ENCODE data around the gene FOXF2. TPM values are rescaled to one million over a fixed set of nuclear protein-coding genes. Genes with fewer than 3 reads are reported as not detected.
A peak's percentile ranks its signal among the peaks of the same experiment; 100 is the strongest.

The FOXF2 gene
- total and polyA plus RNA-seq, 7 experiments from 2014 or later, result not detected

- Mint-ChIP-seq H3K27me3 (peaks cover 61 to 82% (median 62%) of the 10 kb centered on the region in 5 donors), H3K9me3 (no peaks in the 10 kb centered on the region), H3K27ac (no peak overlapping the region), H3K4me3 (peak overlapping the region in 2 of 10 donors; percentile 28 to 69), H3K4me1 (peaks cover 29 to 55% (median 38%) of the 10 kb centered on the region in 7 donors), H3K36me3 (peaks cover 0 to 3% (median 0%) of the 10 kb centered on the region in 5 donors)
- no peak for DNase-seq
- no peak overlapping the region for H3K4me3 ChIP-seq (ENCODE audit: low read length)
- peaks cover 2 to 26% of the 10 kb centered on the region in 2 donors for H3K27me3 ChIP-seq (ENCODE audit: control insufficient read depth in 2 of 2, insufficient read depth in 2 of 2, low read length in 2 of 2)
- H3K9me3 ChIP-seq (ENCODE audit: control insufficient read depth in 2 of 3, low read length in 3 of 3), result no peaks in the 10 kb centered on the region
- ChIA-PET CTCF (no interaction called here), POLR2A (no interaction called here)
- H3K4me1 ChIP-seq (ENCODE audit: control insufficient read depth in 2 of 2, insufficient read depth in 2 of 2, low read length in 2 of 2), result peaks cover 0 to 9% of the 10 kb centered on the region in 2 donors
- no peaks in the 10 kb centered on the region for H3K36me3 ChIP-seq (ENCODE audit: control insufficient read depth in 2 of 3, insufficient read depth in 3 of 3, low read length in 3 of 3)
- no peak for ATAC-seq
- H3K27ac ChIP-seq (ENCODE audit: low read depth, low read length), result no peak overlapping the region
- intact Hi-C loops (cut with micrococcal nuclease), result loop anchor here (5.0 kb wide), 5 partner anchors 587 to 1197 kb away; partner anchors contain the start of gene IRF4 (in 1 of the 2)
These were observed 4.7 kb upstream of the FOXF2 start for GRCh38 chr6:1384549-1385128.

GRCh38 chr6:1385129-1386037, 4.0 kb upstream of the FOXF2 start:
- Histone ChIP-seq H3K4me3 (ENCODE audit: low read length) (no peak overlapping the region), H3K9me3 (ENCODE audit: control insufficient read depth in 2 of 3, low read length in 3 of 3) (no peaks in the 10 kb centered on the region), H3K36me3 (ENCODE audit: control insufficient read depth in 2 of 3, insufficient read depth in 3 of 3, low read length in 3 of 3) (no peaks in the 10 kb centered on the region), H3K27ac (ENCODE audit: low read depth, low read length) (no peak overlapping the region), H3K4me1 (ENCODE audit: control insufficient read depth in 2 of 2, insufficient read depth in 2 of 2, low read length in 2 of 2) (peaks cover 0 to 5% of the 10 kb centered on the region in 2 donors), H3K27me3 (ENCODE audit: control insufficient read depth in 2 of 2, insufficient read depth in 2 of 2, low read length in 2 of 2) (peaks cover 0 to 26% of the 10 kb centered on the region in 2 donors)
- Mint-ChIP-seq H3K4me1 (peaks cover 22 to 52% (median 35%) of the 10 kb centered on the region in 7 donors), H3K4me3 (peak overlapping the region in 8 of 10 donors; percentile 3 to 69 (median 40)), H3K27me3 (peaks cover 54 to 77% (median 58%) of the 10 kb centered on the region in 5 donors), H3K27ac (peak overlapping the region in 1 of 9 donors; percentile 63), H3K9me3 (no peaks in the 10 kb centered on the region), H3K36me3 (peaks cover 0 to 3% (median 0%) of the 10 kb centered on the region in 5 donors)
- CTCF ChIA-PET, result interaction anchor here (1.1 to 1.6 kb wide), 2 partner anchors 12 to 587 kb away, joined by 3 to 4 read pairs; no protein-coding TSS in a partner anchor
- DNase-seq, result no peak
- POLR2A ChIA-PET, result no interaction called here
- intact Hi-C loops (cut with micrococcal nuclease), result no loop called here
- ATAC-seq, result no peak

GRCh38 chr6:1386038-1386709, 3.2 kb upstream of the FOXF2 start:
- peaks cover 0 to 26% of the 10 kb centered on the region in 2 donors for H3K27me3 ChIP-seq (ENCODE audit: control insufficient read depth in 2 of 2, insufficient read depth in 2 of 2, low read length in 2 of 2)
- no peak overlapping the region for H3K27ac ChIP-seq (ENCODE audit: low read depth, low read length)
- no peaks in the 10 kb centered on the region for H3K4me1 ChIP-seq (ENCODE audit: control insufficient read depth in 2 of 2, insufficient read depth in 2 of 2, low read length in 2 of 2)
- no peak for DNase-seq
- H3K36me3 ChIP-seq (ENCODE audit: control insufficient read depth in 2 of 3, insufficient read depth in 3 of 3, low read length in 3 of 3), result no peaks in the 10 kb centered on the region
- peaks cover 49 to 74% (median 55%) of the 10 kb centered on the region in 5 donors for H3K27me3 Mint-ChIP-seq
- H3K9me3 ChIP-seq (ENCODE audit: control insufficient read depth in 2 of 3, low read length in 3 of 3), result no peaks in the 10 kb centered on the region
- H3K4me3 Mint-ChIP-seq, result peak overlapping the region in 1 of 10 donors; percentile 28
- no peak overlapping the region for H3K27ac Mint-ChIP-seq
- CTCF ChIA-PET, result interaction anchor here (1.1 to 1.6 kb wide), 2 partner anchors 11 to 588 kb away, joined by 3 to 4 read pairs; no protein-coding TSS in a partner anchor
- intact Hi-C loops (cut with micrococcal nuclease), result no loop called here
- H3K36me3 Mint-ChIP-seq, result no peaks in the 10 kb centered on the region
- H3K4me1 Mint-ChIP-seq, result peaks cover 15 to 44% (median 27%) of the 10 kb centered on the region in 7 donors
- no peaks in the 10 kb centered on the region for H3K9me3 Mint-ChIP-seq
- POLR2A ChIA-PET, result no interaction called here
- ATAC-seq, result no peak
- H3K4me3 ChIP-seq (ENCODE audit: low read length), result no peak overlapping the region

- no peaks in the 10 kb centered on the region for H3K9me3 ChIP-seq (ENCODE audit: control insufficient read depth in 2 of 3, low read length in 3 of 3)
- Mint-ChIP-seq H3K27me3 (peaks cover 61 to 81% (median 67%) of the 10 kb centered on the region in 5 donors), H3K27ac (no peak overlapping the region), H3K9me3 (no peaks in the 10 kb centered on the region), H3K4me1 (peaks cover 14 to 51% (median 31%) of the 10 kb centered on the region in 7 donors), H3K36me3 (no peaks in the 10 kb centered on the region), H3K4me3 (peak overlapping the region in 3 of 10 donors; percentile 6 to 75 (median 73))
- POLR2A ChIA-PET, result no interaction called here
- no peak overlapping the region for H3K4me3 ChIP-seq (ENCODE audit: low read length)
- no peak overlapping the region for H3K27ac ChIP-seq (ENCODE audit: low read depth, low read length)
- ATAC-seq, result no peak
- intact Hi-C loops (cut with micrococcal nuclease), result no loop called here
- CTCF ChIA-PET, result no interaction called here
- H3K27me3 ChIP-seq (ENCODE audit: control insufficient read depth in 2 of 2, insufficient read depth in 2 of 2, low read length in 2 of 2), result peaks cover 0 to 22% of the 10 kb centered on the region in 2 donors
- H3K36me3 ChIP-seq (ENCODE audit: control insufficient read depth in 2 of 3, insufficient read depth in 3 of 3, low read length in 3 of 3), result no peaks in the 10 kb centered on the region
- no peak for DNase-seq
- H3K4me1 ChIP-seq (ENCODE audit: control insufficient read depth in 2 of 2, insufficient read depth in 2 of 2, low read length in 2 of 2), result no peaks in the 10 kb centered on the region
These were observed 1.9 kb upstream of the FOXF2 start for GRCh38 chr6:1387538-1387875.

DNA sequence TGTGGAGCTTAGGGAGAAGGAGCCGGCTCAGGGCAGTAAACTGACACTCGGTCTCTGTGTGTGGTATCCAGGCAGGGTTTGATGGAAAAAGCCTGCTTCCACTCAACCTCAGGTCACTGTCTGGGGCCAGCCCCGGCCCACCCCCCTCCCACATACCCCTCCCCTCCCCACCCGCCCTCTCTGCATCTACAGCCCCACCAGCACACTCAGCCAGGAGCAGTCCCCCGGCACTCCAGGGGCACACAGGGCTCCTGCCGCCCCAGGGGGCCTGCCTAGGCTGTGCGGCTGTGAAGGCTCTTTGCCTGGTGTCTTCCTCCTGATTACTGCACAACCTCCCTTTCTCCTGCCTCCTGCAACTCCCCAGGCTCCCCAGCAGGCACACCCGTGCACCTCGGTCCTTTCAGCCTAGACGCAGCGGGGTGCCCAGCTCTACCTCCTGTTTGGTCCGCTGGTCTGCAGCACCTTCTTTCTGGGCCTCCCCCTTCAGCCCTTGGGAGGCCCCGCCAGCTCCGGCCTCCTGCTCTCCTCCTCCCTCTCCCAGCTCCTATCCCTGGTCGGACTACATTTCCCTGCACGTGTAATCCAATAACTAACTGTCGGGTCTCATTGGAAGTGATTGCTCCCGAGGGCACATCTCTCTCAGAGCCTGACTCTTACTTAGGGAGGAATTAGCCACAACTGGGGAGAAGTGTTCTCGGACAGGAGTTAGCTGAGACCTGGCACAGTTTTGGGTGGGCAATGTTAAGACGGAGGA, 1.3 kb upstream of the FOXF2 start:
- intact Hi-C loops (cut with micrococcal nuclease), result no loop called here
- POLR2A ChIA-PET, result no interaction called here
- no peak for DNase-seq
- Histone ChIP-seq H3K4me3 (ENCODE audit: low read length) (no peak overlapping the region), H3K9me3 (ENCODE audit: control insufficient read depth in 2 of 3, low read length in 3 of 3) (no peaks in the 10 kb centered on the region), H3K27ac (ENCODE audit: low read depth, low read length) (no peak overlapping the region), H3K36me3 (ENCODE audit: control insufficient read depth in 2 of 3, insufficient read depth in 3 of 3, low read length in 3 of 3) (no peaks in the 10 kb centered on the region), H3K27me3 (ENCODE audit: control insufficient read depth in 2 of 2, insufficient read depth in 2 of 2, low read length in 2 of 2) (peaks cover 0 to 23% of the 10 kb centered on the region in 2 donors), H3K4me1 (ENCODE audit: control insufficient read depth in 2 of 2, insufficient read depth in 2 of 2, low read length in 2 of 2) (no peaks in the 10 kb centered on the region)
- Mint-ChIP-seq H3K27ac (no peak overlapping the region), H3K4me1 (peaks cover 14 to 51% (median 32%) of the 10 kb centered on the region in 7 donors), H3K36me3 (no peaks in the 10 kb centered on the region), H3K27me3 (peaks cover 62 to 78% (median 69%) of the 10 kb centered on the region in 5 donors), H3K9me3 (no peaks in the 10 kb centered on the region), H3K4me3 (peak overlapping the region in 8 of 10 donors; percentile 36 to 88 (median 73))
- CTCF ChIA-PET, result no interaction called here
- ATAC-seq, result no peak

All from naive thymus-derived CD4-positive, alpha-beta T cell (primary cell).